Medulla oblongata (tissue), 1 donor: ENCODE measurements around the gene SLC44A5.

Experiments used
- DNase-seq: peaks from one replicate; pipeline ENCODE4 v3.0.0-alpha.2; 2015; ENCODE audit errors: extremely low spot score

SLC44A5 gene

DNA sequence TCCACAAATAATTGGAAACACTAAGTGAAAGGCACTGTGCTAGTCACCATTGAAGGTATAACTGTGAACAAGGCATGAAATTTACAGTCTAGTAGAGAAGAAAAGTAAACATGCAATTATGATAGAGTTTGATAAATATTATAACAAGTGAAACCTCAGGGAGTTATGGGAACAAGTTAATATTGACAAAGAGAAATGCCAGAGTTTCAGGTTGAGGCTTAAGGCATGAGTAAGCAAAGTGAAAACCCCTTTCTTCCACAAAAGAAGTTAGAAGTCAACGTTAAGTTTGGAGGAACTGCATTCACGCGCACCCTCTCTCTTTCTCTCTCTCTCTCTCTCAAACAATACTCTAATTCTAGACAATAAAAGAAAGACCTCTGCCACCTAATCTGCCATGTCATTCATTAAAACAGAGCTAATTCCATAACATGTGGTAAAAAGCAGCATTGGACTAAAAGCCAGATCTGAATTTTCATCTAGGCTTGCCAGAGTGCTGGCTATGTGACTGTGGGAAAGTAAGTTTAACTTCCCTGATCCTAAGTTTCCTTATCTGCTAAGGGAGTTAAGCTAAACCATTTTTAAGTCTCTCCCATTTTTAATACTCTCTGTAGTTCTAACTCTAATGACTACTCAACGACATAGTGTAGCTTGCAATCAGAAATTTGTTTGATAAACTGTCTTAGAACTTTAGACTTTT, 22.0 kb downstream of the SLC44A5 start:
- no peak for DNase-seq

- DNase-seq: no peak
Observed at GRCh38 chr1:75587692-75588091, 23.2 kb downstream of the SLC44A5 start.

DNA sequence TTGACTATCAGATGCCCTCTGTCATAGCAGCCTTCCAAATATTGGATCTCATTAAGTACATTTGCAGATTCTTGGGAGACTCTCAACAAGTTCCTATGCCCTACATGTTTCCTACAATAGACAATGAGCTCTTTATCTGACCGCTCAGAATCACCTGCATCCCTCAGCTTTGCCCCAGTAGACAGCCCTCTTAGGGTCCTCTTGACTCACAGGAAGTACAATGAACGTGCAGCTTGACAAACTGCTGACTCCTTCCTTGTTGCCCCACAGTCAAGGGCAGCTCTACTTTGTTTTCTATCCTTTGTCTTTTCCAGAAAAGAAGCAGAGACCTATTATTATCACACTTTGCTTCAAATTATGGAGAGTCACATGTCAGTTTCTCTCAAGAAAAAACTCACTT, 27.6 kb downstream of the SLC44A5 start:
- DNase-seq: no peak

- no peak for DNase-seq
Observed at GRCh38 chr1:75582725-75583261, 28.1 kb downstream of the SLC44A5 start.

DNA sequence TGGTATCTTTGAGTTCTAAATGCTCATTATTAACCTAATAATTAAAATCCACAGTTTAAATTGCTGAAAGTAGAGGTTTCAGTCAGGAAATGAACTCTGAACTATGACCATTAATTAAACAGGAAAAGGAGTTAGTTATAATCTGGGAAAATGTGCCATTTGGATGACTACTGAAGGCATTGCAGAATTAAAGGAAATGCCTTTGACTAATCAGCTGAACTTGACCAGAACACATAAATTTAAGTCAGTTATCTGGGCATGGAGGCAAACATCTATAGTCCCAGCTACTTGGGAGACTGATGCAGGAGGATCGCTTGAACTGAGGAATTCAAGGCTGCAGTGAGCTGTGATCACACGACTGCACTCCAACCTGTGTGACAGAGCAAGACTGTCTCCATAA, 31.9 kb downstream of the SLC44A5 start:
- no peak for DNase-seq

GRCh38 chr1:75575837-75576236, 35.1 kb downstream of the SLC44A5 start:
- no peak for DNase-seq

- DNase-seq: no peak
Observed at GRCh38 chr1:75567191-75567590, 43.7 kb downstream of the SLC44A5 start.

DNA sequence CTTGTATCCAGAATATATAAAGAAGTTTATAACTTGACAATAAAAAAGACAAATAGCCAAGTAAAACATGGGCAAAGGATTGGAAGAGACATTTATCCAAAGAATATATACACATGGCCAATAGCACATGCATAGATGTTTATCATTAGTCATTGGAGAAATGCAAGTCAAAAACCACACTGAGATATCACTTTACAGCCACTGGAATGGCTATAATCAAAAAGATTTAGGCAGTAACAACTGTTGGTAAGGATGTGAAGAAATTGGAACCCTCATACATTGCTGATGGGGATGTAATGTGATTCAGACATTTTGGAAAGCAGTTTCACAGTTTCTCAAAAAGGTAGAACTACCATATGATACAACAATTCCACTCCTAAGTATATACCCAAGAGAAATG, 51.1 kb downstream of the SLC44A5 start:
- no peak for DNase-seq

- no peak for DNase-seq
Observed at GRCh38 chr1:75559136-75559535, 51.8 kb downstream of the SLC44A5 start.

- DNase-seq: no peak
Observed at GRCh38 chr1:75554870-75555269, 56.0 kb downstream of the SLC44A5 start.

- DNase-seq: no peak
Observed at GRCh38 chr1:75554181-75554580, 56.7 kb downstream of the SLC44A5 start.

DNA sequence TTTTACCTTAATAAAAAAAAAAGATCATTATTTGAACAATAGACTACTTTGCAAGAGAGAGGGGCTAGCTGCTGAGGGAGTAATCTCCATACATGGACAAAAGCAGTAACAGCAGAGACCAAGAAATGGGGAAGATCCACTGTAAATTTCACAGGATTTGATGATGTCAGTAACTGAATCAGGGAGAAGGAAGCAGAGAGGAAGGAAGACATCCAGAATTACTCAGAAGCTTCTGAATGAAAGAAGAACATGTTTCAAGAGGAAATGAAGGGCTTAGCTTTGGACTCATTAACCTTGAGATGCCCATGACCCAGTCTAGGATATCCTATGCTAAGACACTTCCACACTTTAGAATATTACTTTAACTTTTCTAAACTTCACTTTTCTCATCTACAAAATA, 60.4 kb downstream of the SLC44A5 start:
- no peak for DNase-seq

DNA sequence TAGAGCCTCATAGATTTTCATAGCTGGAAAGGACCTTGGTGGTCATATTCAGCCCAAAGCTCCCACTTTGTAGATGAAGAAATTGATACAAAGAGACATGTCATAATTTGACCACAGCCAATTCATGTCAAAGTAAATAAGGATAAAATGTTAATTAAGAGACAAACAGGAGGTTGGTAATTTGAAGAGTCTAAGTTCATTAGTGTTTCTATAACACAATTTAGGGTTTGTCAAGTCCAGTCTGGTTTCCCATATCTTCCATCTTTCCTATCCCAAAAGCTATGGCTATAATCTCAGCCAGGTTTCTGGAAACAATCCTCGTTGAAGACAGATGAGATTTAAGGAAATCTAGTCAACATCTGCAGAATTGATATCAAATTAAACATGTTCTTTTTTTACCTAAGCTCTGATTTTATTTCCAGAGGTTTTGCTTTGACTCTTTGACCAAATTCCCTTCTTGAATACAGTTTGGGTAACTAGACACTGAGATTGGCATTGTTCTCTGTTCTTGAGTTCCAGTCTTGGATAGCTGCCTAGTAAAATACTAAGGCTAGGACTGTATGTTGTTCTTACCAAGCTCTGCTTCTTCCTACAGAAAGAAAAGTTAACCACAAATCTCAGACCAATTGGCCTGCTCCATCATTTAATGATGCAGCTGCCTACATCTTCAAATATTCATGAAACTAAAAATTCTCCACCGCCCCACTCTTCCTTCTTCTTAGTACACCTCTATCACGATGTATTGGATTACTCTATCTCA, 62.0 kb downstream of the SLC44A5 start:
- DNase-seq: no peak

- DNase-seq: no peak
Observed at GRCh38 chr1:75543705-75544104, 67.2 kb downstream of the SLC44A5 start.

- no peak for DNase-seq
Observed at GRCh38 chr1:75542818-75543570, 67.9 kb downstream of the SLC44A5 start.

DNA sequence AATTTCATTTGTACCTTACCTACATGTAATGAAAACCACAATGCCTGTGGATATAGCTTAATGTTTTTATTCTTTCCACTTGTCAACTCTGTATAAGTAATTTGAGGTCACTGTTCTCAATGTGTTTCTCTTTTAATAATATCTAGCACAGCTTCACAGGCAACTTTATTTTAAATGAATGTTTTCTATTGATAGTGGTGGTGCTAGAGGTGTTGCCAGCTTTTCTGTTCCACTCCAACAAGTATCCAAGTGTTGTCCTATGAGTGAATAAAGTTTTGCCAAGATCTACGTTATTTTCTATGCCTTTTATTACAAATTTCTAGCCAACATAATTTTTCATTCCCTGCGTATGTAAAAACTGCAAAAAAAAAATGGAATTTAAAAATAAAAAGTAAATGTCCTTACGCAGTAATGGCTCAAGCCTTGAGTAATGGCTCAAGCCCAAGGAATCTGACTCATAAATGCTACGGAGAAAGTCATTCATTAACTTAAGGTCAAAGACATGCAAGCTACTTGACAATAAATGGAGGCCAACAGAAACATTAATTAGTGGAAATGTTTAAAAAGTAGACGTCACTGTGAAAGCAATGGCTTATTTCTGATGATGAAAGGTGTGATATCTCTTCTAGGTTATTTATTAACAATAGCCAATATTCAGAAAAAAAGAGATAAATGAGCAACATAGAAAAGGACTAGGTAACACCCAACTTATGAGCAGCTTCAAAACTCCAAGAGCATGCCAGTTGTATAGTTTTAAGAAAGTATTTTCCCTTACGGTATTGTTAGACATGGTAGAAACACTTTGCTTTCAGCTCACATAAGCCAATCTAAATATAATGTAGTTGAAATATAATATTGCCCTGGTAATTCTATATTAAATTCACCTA, 71.4 kb downstream of the SLC44A5 start:
- no peak for DNase-seq

DNA sequence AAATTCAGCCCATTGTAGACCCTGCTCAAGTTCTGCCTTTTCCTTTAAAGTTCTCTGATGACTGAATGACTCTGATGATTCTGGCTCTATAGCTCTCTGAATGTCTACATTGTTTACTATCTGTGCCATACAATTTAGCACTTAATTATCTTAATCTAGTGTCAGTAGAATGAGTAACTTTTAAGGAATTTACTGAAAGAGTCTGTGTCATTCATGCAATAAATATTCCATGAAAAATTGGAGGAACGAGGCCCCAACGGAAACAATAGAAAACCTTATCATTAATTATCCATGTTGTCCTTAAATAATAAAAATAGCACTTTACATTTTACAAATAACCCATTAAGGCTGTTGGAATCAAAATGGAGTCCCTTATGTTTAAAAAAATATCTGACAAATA, 77.8 kb downstream of the SLC44A5 start:
- DNase-seq: no peak

DNA sequence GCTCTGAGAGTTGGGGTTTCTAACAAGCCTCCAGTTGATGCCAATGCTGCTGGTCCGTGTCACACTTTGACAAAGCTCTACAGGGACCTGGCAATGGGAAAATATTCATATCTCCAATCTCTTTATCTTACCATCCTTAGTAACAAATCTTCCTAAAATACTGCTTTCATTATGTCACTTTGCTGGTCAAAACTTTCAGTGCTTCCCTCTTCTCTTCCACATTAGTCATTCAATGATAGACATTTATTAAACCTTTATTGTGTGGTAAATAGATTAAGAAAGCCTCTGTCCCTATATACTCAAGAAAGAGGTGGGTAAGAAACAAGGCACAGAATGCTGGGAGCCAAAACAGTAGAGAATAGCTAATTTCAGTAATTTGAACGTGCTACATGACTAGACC, 79.3 kb downstream of the SLC44A5 start:
- no peak for DNase-seq

DNA sequence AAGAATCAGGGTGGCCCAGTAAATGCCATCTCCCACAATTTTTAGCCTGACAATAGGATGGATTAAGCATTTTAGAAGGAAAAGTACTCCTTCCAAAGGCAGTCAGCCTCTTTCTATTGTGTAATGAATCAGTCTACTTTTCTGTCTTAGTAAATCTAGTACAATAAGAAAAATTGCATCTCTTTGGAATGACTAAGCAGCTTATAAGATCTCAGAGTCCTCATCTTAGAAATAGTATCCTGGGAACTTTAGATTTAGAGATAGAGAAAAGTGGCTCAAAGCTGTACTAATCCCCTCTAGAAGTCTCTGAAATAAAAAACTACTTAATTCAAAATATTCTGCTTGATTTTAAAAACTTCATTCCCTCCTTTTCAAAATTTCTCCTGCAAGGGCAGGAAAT, 81.4 kb downstream of the SLC44A5 start:
- no peak for DNase-seq

GRCh38 chr1:75528001-75528400, 82.9 kb downstream of the SLC44A5 start:
- DNase-seq: no peak

GRCh38 chr1:75522389-75522788, 88.5 kb downstream of the SLC44A5 start:
- DNase-seq: no peak
